GM19467 (cell line): ENCODE results near the gene ABCA7.

ENCODE experiments used
- ATAC-seq: cut with Tn5 transposase; IDR thresholded peaks from one replicate; pipeline ENCODE4 v1.9.1; 2021; ENCODE audit warnings: mild to moderate bottlenecking, moderate library complexity; ENCODE audit not compliant: unreplicated experiment

The ABCA7 gene

GRCh38 chr19:1053176-1054101, 13.5 kb downstream of the ABCA7 start:
- no peak for ATAC-seq

GRCh38 chr19:1054102-1055027, 14.5 kb downstream of the ABCA7 start:
- ATAC-seq: no peak

- ATAC-seq: no peak
Measured at GRCh38 chr19:1055028-1055425, 15.1 kb downstream of the ABCA7 start.

- no peak for ATAC-seq
Measured at GRCh38 chr19:1055886-1056620, 16.1 kb downstream of the ABCA7 start.

- no peak for ATAC-seq
Measured at GRCh38 chr19:1057176-1057855, 17.4 kb downstream of the ABCA7 start.

- ATAC-seq: no peak
Measured at GRCh38 chr19:1058112-1058511, 18.2 kb downstream of the ABCA7 start.

- ATAC-seq: no peak
Measured at GRCh38 chr19:1060689-1061088, 20.8 kb downstream of the ABCA7 start.

- ATAC-seq: no peak
Measured at GRCh38 chr19:1061987-1062386, 22.1 kb downstream of the ABCA7 start.

GRCh38 chr19:1062387-1063029, 22.6 kb downstream of the ABCA7 start:
- no peak for ATAC-seq

GRCh38 chr19:1063030-1063908, 23.4 kb downstream of the ABCA7 start:
- ATAC-seq: no peak

GRCh38 chr19:1063909-1064660, 24.2 kb downstream of the ABCA7 start:
- ATAC-seq: no peak

- no peak for ATAC-seq
Measured at GRCh38 chr19:1064661-1065605, 25.0 kb downstream of the ABCA7 start.

- ATAC-seq: no peak
Measured at GRCh38 chr19:1065606-1066109, 25.8 kb downstream of the ABCA7 start.

GRCh38 chr19:1066251-1066747, 26.4 kb downstream of the ABCA7 start:
- no peak for ATAC-seq

- peak; percentile 29 for ATAC-seq
Measured at GRCh38 chr19:1066748-1067340, 26.9 kb downstream of the ABCA7 start, which contains the start of gene ARHGAP45. TSS of gene ARHGAP45 (plus strand) at chr19:1067167. CDS start at chr19:1067406, 239 bp downstream.

GRCh38 chr19:1067341-1067957, 27.5 kb downstream of the ABCA7 start:
- peak; percentile 6 for ATAC-seq
